ENCODE results near the gene ABCB7.
"Not testable (repeated sequence)": the region's sequence is repeated elsewhere in the genome, so short reads cannot be mapped to it uniquely, and the experiment has no call there.

GRCh38 chrX:75188415-75189206, 32.5 kb upstream of the ABCB7 start:
- not testable (repeated sequence) for TF ChIP-seq WT1 (tag by site-specific recombination; IDR thresholded peaks at IDR 0.05); CTCF (tag by site-specific recombination; IDR thresholded peaks at IDR 0.05); SCRT1 (tag by site-specific recombination; IDR thresholded peaks at IDR 0.05; ENCODE audit: borderline replicate concordance); ZNF175 (tag by site-specific recombination; IDR thresholded peaks at IDR 0.05); MEIS1 (CRISPR knock-in tag; IDR thresholded peaks at IDR 0.05; ENCODE audit: borderline replicate concordance); REST (tag by site-specific recombination; IDR thresholded peaks at IDR 0.05); TCF7L2 (IDR thresholded peaks at IDR 0.05; ENCODE audit: borderline replicate concordance, low read depth, low read length); HOXC10 (CRISPR knock-in tag; IDR thresholded peaks at IDR 0.05); PBX3 (CRISPR knock-in tag; IDR thresholded peaks at IDR 0.05); ZNF274 (IDR thresholded peaks at IDR 0.05; ENCODE audit: low read length); ZNF274 (tag by site-specific recombination; IDR thresholded peaks at IDR 0.05; ENCODE audit: borderline replicate concordance); ZFP37 (tag by site-specific recombination; IDR thresholded peaks at IDR 0.05)
